Hematopoietic multipotent progenitor cell (in vitro differentiated cells): ENCODE results near the gene LCMT1. TPM values are rescaled to one million over a fixed set of nuclear protein-coding genes. Genes with fewer than 3 reads are reported as not detected.
"Not testable (repeated sequence)": the region's sequence is repeated elsewhere in the genome, so short reads cannot be mapped to it uniquely, and the experiment has no call there.

Experiments used
- DNase-seq, 3 donors: peaks; one replicate each; pipeline ENCODE4 v3.0.0-alpha.2; 2011 to 2015; ENCODE audit warnings: low read depth in 2 of 3, low spot score in 2 of 3
- total RNA-seq: library from RNA; depleted of rRNA; stranded (reverse); fragments of >200 nt; gene quantifications from one replicate; pipeline ENCODE4 v1.2.3, GENCODE V29; 2012

The LCMT1 gene
- total RNA-seq, 1 donor, result 33.1 TPM

DNA sequence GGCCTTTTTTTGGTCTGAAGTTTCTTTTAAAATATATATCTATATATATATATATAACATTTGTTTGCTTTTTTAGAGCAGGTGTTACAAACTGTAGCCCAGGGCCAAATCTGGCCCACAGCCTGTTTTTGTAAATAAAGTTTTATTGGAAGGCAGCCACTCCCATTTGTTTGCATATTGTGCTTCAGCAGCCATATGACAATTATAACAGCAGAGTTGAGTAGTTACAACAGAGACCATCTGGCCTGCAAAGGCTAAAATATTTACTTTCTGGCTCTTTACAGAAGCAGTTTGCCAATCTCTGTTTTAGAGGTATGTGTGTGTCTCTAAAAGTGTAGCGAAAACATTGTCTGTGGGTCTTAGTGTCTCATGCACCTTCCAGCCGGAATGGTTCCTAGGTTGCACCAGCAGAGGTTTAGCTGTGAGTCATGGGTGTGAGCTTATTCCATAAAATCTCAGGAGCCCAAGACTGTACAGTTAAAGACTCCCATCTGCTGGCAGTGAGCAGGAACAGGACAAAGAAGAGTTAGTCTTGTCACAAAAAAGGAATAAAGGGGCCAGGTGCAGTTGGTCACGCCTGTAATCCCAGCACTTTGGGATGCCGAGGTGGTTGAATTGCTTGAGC is 23.8 kb downstream of the LCMT1 start:
- no peak for DNase-seq

DNA sequence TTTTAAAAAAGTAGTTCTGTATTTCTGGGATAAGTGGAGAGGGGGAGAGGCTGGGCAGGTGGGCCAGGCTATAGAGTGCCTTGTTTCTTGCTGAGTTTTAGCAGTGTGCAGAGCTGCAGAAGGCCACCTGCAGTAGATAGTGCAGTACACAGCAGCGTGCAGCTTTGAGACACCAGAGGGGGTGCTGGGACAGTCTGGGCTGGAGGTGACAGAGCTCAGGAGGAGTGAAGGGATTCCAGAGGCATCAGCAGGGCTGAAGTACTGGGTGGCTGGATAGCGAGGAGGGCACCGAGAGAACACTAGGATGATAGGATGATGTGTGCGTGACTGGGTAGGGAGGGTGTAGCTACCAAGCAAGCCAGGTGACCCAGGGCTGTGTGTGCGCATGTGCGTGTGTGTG is 26.6 kb downstream of the LCMT1 start:
- DNase-seq, result no peak

DNA sequence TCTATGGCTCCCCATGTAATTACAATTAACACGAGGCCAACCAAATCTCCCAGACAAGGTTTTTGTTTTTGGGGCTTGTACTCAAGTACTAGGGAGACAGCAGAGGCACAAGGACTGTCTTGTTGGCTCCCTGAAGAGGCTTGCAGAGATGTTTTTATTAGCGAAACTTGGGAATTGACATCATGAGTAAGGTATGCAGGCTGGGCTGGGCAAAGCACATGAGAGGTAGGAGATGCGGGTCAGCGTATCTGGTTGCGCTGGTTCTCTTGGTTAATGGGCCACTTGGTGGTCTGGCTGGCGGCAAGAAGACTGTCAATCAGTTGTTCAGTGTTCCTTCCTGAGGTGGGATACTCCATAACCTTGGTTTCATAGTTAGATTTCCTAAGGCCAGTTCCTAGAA is 28.9 kb downstream of the LCMT1 start:
- no peak for DNase-seq

DNA sequence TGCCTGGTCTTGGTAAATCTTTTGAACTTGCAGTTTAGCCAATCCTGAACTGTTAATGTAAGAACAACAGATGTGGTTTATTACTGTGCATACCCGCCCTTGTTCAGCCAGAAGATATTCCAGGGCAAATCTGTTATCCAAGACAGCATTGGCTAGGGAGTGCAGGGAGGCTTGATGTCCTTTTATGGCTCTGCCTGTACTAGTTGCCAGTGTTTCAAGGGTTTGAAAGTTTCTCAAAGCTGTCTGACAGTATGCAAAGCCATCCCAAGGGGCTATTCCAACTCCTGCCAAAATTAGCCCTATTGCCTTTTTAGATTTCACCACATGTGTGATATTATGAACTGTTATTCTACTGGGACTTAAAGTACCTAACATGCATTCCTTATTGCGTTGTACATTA is 30.1 kb downstream of the LCMT1 start:
- DNase-seq, result no peak

DNA sequence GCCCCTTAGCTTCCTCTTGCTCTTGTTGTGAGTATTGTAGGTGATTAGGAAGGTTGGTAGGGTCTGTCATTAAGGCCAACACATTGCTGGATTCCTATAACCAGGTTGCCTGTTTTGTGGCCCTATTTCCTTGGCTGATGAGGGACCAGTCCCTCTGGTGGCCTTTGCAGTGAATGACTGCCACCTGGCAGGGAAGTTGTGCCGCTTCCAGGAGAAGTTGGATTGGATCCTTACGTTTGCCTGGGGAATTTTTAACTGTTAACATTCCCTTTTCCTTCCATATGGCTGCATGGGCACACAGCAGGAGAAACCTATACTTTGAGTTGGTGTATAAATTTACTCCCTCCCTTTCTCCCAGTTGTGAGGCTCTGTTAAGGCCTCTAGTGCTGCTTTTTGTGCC is 32.4 kb downstream of the LCMT1 start:
- DNase-seq, result no peak

DNA sequence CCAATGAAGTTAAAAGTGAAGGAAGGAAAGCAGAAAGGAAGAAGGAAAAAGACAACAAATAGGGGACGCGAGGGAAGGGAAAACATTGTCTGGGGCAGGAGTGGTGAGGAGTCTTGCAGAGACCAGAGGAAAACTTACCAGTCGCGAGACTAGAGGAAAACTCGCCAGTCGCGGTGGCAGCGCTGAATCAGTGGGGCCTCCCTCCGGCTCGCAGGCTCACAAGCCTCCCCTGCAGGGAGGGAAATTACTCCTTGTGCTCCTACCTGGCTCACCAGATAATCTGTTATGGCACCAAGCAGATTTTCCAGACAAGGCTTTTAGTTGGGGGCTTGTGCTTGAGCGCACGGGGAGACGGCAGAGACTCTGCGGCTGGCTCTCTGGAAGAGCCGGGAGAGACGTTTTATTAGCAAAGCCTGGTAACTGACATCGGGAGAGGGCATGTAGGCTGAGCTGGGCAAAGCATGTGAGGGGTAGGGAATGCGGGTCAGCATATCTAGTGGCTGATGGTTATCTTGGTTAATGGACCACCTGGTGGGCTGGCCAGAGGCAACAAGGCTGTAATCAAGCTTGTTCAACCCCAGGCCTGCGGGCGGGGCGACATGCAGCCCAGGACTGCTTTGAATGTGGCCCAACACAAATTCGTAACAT is 37.1 kb downstream of the LCMT1 start:
- no peak for DNase-seq

DNA sequence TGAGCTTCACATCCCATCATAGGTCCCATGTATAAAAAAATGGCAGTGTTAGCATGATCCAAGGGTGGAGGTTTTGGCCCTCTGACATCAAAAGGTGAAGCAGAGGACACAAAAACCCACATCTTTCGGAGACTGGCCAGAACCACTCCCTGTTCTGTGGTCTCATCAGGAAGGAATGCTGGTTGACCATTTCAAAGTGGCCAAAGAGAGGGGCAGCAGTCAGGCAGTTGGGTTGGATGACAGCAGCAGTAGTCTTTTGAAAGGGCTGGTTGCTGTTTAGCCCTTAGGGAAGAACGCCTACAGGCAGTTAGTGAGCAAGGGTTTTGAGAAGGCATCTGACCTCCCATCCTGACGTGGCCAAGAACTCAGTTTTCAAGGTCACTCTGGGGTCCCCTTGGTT is 40.5 kb downstream of the LCMT1 start:
- no peak for DNase-seq

DNA sequence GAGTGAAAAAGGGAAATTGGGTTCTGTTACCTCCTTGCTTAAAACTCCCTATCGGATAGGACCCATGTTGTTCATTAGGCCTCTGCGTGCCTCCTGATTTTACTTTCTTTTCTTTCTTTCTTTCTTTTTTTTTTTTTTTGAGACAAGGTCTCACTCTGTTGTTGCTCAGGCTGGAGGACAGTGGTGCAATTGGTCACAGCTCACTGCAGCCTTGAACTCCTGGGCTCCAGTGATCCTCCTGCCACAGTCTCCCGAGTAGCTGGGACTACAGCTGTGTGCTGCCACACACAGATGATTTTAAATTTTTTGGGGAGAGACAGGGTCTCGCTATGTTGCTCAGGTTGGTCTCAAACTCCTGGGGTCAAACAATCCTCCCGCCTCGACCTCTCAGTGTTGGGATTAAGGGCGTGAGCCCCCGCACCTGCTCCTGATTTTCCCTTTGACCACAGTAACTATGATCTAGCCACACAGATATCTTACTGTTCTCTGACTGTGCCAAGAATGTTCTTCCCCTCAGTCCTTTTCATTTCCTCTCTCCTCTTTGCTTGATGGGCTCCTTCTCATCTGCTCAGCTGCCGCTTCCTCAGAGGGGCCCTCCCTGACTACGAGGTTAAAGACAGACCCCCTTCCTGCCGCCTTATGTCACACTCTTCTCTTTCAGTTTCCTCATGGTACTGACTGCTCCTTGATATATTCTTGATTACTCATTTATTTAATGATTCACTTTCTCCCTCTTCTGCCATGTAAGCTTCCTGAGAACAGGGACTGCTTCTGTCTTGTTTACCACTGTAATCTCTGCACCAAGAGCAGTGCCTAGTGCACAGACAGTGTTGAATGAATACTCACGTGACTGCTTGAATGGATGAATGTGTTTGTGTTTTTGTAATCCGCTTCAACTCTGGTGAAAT is 44.3 kb downstream of the LCMT1 start:
- no peak for DNase-seq

DNA sequence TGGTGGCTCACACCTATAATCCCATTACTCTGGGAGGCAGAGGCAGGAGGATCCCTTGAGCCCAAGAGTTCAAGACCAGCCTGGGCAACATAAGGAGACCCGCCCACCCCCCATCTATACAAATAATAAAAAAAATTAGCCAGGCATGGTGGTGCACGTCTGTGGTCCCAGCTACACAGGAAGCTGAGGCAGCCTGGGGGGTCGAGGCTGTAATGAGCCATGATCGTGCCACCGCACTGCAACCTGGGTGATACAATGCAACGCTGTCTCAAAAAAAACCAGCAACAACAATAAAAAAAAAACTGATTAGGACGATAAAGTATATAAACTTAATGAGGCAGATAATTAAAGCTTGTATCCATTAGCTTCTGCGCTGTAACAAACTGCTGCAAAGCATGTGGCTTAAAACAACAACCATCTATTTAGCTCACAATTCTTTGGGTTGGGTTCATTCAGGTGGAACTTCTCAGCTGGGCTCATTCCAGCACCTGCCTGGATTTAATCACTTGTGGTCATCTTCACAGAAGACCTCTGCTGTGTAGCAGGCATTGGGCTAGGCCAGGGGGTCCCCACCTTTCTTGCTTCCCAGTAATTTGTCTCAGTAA is 45.8 kb downstream of the LCMT1 start:
- no peak for DNase-seq

DNA sequence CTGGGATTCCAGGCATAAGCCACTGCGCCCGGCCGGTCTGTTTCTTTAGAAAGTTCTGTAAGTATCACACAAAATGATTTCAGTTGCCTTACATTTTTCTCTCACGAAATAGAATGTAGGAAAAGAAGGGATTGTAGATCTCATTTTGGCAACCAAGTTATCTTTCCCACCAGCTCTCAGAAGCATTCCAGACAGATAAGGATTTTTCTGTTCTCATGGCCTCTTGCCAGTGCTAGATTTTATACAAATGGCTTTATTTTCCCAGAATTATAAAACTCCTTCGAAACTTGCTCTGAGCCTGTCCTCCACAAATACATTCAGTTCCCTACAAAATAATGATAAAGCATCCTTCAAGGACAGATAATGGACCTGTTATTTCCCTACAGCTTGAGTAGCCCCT is 46.9 kb downstream of the LCMT1 start:
- no peak for DNase-seq

DNA sequence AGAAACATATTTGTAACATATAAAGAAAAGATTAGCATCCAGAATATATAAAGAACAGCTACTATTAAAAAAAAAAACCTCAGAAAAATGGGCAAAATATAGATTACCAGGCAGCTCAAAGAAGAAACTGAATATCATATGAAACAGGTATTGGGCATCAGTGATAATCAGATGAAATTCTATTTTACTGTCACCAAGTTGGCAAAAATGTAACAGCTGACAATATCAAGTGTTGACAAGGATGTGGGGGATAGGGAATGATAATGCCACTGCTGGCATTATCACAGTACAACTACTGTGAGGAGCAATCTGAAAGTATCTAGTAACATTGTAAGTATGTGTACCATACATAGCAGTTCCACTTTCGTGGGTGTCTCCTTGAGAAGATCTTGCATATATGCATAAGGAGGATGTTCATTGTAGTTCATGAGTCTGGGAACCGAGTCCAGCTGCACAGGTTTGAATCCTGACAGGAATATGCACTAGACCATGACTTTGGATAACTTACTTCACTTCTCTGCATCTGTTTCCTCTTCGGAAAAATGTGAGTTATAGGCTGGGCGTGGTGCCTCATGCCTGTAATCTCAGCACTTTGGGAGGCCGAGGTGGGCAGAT is 50.3 kb downstream of the LCMT1 start:
- no peak for DNase-seq

DNA sequence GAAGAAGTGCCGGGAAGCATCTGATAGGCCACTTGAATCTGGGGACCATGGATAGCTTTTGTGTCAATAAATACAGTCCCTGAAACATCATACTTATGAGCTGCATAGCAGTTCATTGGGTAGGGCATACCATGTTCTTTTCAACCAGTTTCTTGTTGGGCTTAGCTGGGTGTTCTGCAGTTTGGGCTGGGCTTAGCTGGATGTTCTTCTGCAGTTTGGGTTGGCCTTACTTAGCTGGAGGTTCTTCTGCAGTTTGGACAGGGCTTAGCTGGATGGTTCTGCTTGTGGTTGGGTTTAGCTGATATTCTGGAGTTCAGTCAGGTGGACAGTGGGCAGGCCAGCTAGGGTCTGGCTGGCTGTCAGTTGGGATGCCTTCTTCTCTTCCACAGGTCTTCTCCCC is 52.1 kb downstream of the LCMT1 start:
- no peak for DNase-seq

DNA sequence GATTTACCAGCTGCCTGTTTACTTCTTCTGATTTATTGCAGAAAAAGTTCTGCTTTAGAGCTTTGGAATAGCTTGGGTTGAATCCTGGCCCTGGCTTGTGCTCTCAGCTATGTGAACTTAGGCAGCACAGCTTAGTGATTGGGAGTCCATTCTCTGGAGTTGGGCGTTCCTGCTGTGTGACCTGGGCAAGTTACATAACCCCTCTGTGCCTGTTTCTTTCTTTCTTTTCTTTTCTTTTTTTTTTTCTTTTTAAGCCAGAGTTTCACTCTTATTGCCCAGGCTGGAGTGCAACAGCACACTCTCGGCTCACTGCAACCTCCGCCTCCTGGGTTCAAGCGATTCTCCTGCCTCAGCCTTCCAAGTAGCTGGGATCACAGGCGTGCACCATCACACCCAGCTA is 53.7 kb downstream of the LCMT1 start:
- no peak for DNase-seq

DNA sequence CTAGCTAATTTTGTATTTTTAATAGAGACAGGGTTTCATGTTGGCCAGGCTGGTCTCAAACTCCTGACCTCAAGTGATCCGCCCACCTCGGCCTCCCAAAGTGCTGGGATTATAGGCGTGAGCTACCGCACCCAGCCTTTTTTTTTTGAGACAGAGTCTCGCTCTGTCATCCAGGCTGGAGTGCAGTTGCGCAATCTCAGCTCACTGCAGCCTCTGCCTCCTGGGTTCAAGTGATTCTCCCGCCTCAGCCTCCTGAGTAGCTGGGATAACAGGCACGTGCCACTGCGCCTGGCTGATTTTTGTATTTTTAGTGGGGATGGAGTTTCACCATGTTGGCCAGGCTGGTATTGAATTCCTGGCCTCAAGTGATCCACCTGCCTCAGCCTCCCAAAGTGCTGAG is 56.4 kb downstream of the LCMT1 start:
- not testable (repeated sequence) for DNase-seq

DNA sequence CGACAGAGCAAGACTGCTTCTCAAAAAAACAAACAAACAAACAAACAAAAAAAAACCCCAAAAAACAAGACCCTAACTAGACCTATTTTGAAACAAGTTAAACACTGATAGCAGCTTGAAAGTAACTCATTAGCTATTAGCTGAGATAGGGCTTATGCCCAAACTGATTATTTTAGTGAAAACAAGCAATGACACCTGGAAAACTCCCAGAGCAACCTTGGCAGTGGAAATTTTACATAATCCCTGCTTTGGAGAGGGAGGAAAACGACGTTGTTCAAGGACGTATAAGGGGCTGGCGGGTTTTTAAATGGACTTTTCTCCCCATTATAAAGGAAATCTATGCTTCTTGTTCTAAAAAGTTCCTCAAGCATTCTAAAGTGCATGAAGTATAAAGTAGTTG is 59.8 kb downstream of the LCMT1 start:
- DNase-seq, result no peak

DNA sequence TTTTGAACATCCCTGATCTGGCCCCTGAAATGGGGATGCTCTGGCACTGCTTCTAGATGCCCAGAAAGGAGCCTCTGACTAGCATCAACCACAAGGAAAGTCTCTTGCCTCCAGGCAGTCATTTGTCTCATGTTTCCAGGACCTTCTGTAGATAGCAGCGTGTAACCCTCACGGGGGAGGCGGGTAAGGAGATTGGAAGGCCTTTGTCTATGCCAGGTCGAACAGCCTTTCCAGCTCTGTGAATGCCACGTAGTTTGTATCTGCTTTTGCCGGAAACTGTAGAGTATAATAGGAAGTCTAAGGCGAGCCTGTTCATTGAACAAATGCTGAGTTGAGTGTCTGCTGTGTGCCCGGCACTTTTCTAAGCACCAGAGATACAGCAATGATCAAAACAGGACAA is 61.3 kb downstream of the LCMT1 start:
- no peak for DNase-seq

DNA sequence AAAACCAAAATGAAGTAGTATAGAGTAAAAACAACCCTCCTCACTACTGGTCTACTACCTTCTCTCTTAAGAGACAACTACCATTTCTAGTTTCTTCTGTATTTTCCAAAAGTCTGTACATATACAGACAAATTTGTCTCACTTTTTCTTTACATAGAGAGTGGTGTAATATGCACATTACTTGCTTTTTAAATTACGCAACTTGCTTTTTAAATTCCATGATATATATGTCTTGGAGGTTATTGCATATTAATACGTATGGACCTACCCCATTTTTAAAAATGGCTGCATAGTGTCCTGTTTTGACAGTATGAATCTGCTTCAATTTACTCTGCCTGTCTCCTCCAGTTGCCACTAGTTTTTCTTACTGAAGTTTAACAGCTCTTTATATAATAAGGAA is 62.7 kb downstream of the LCMT1 start:
- no peak for DNase-seq

DNA sequence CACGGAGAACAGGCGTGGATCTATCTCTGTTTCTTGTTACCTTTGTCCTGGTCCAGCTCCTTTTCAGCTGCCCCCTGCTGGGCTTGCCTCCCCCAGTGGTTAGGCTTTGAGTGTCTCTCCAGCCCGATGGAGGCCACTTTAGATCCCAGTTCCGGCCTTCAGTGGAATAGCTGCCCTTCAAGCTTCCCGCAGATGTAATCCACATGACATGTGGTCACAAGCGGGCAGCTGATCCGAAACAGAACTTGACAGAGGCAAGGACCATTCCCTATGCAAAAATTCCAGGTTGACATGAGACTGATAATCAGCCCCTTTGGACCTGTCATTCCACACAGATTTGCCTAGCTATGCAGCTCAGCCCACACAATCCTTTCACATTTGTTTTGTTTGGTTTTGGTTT is 64.6 kb downstream of the LCMT1 start:
- DNase-seq, result no peak

DNA sequence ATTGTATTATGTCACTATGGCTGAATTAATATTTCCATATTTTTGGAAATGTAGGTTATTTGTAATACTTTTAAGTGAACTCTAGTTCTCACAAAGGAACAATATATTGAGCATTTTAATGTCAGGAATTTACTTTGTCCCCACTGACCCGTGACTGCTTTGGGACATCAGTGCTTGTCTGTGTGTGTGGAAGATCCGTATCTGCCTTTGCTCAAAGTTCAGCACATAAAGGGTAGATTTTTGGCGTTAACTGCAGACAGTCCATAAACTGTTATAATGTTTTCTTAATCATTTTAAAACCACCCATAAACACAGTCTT is 65.9 kb downstream of the LCMT1 start:
- DNase-seq, result no peak

DNA sequence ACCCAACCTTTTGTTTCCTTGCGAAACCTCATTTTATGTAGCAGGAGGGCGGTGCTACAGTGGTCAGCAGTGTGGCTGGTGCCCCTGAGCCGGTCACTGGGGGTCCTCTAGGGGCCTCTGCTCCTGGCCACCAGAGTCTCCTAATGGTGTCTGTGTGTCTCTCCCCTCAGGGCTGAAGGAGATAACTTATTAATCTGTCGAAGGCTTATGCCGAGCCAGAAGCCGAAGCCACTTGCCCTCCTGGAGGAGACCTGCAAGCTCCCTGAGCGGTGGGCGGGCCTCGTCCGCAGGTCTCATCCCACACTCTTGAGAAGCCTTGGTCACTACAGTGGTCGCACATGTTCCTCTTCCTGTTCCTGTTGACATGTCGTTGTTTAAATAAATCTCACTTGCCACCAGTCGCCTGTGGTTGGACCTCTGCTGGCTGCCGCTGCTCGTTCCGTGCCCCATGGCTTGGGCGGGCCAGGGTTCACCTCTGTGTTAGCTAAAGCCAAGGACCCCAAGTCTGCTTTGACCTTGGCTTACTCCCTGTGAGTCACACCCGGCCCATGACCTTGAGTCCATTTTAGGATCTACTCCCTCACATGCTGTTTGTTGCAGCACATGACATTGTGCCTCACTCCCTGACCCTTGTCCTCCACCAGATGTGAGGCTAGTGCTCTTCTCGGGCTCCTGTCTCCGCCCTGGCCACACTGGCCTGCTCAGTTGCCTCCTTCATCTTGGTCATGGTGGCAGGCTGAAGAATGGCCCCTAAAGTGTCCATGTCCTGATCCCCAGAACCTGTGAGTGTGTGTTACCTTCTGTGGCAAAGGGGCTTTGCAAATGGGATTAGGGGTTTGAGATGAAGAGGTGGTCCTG is 66.5 kb downstream of the LCMT1 start:
- DNase-seq, result no peak
